HG03469 (cell line): ENCODE data around the gene PTPA.
"Not testable (repeated sequence)": the region's sequence is repeated elsewhere in the genome, so short reads cannot be mapped to it uniquely, and the experiment has no call there.

ENCODE experiments used
- ATAC-seq: cut with Tn5 transposase; IDR thresholded peaks from one replicate; pipeline ENCODE4 v1.9.1; 2021; ENCODE audit warnings: mild to moderate bottlenecking, moderate library complexity, moderate number of reproducible peaks; ENCODE audit not compliant: unreplicated experiment

Gene PTPA

GRCh38 chr9:129174724-129175514 is 63.7 kb downstream of the PTPA start:
- no peak for ATAC-seq

- no peak for ATAC-seq
Observed at GRCh38 chr9:129175515-129175824, 64.3 kb downstream of the PTPA start.

- no peak for ATAC-seq
Observed at GRCh38 chr9:129175825-129176633, 64.8 kb downstream of the PTPA start.

- ATAC-seq: no peak
Observed at GRCh38 chr9:129176701-129177442, 65.7 kb downstream of the PTPA start.

- ATAC-seq: no peak
Observed at GRCh38 chr9:129177443-129177790, 66.2 kb downstream of the PTPA start.

- peak; percentile 70 for ATAC-seq
Observed at GRCh38 chr9:129177791-129178567, 66.8 kb downstream of the PTPA start, which contains the start of gene IER5L. Gene IER5L (minus strand): TSS chr9:129178261. CDS start chr9:129178052, 209 bp downstream.

- no peak for ATAC-seq
Observed at GRCh38 chr9:129178568-129179382, 67.6 kb downstream of the PTPA start.

GRCh38 chr9:129181246-129181645 is 70.0 kb downstream of the PTPA start:
- no peak for ATAC-seq

- ATAC-seq: no peak
Observed at GRCh38 chr9:129182122-129182521, 70.9 kb downstream of the PTPA start.

GRCh38 chr9:129182625-129183494 is 71.6 kb downstream of the PTPA start:
- no peak for ATAC-seq

- no peak for ATAC-seq
Observed at GRCh38 chr9:129183495-129184218, 72.4 kb downstream of the PTPA start.

GRCh38 chr9:129184219-129184524 is 73.0 kb downstream of the PTPA start:
- no peak for ATAC-seq

GRCh38 chr9:129184596-129185122 is 73.4 kb downstream of the PTPA start:
- ATAC-seq: no peak

- no peak for ATAC-seq
Observed at GRCh38 chr9:129185402-129185801, 74.2 kb downstream of the PTPA start.

GRCh38 chr9:129185991-129186390 is 74.8 kb downstream of the PTPA start:
- ATAC-seq: no peak

GRCh38 chr9:129187042-129187441 is 75.8 kb downstream of the PTPA start:
- ATAC-seq: no peak

GRCh38 chr9:129189971-129190370 is 78.8 kb downstream of the PTPA start:
- ATAC-seq: not testable (repeated sequence)

- no peak for ATAC-seq
Observed at GRCh38 chr9:129191234-129191633, 80.0 kb downstream of the PTPA start.
